ENCODE measurements around the gene GRP.

The GRP gene

DNA sequence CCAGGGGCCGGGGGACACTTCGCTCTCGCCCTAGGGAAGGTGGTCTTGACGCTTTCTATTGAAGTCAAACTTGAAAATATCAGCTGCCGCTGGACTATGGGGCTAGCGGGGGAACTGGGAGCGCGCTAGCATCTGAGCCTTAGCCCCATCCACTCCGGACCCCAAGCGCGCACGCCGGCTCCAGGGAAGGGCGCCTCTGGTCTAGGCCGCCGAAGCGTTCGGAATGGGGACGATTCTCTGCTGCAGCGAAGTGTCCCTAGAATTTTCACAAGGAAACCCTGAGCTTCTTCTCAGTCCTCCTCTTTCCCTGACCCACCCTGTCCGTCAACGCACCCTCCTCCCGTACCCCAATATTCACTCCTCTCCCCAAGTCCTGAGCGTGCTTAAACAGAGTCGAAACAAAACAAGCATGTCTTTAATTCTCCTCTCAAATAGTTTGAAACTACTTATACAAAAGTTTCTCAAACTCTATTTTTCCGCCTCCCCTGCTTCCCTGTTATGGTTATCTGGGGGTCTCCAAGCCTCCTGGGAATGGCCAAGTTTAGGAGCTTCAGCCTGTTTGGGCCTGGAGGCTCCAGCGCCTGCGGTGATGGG is 48.3 kb downstream of the GRP start:
- DNase-seq = no peak

GRCh38 chr18:59268721-59269562 is 49.0 kb downstream of the GRP start:
- DNase-seq = no peak

GRCh38 chr18:59269563-59270119 is 49.7 kb downstream of the GRP start:
- no peak for DNase-seq

- DNase-seq = no peak
Observed at GRCh38 chr18:59270689-59271257, 50.8 kb downstream of the GRP start.

- no peak for DNase-seq
Observed at GRCh38 chr18:59271606-59272220, 51.8 kb downstream of the GRP start.

DNA sequence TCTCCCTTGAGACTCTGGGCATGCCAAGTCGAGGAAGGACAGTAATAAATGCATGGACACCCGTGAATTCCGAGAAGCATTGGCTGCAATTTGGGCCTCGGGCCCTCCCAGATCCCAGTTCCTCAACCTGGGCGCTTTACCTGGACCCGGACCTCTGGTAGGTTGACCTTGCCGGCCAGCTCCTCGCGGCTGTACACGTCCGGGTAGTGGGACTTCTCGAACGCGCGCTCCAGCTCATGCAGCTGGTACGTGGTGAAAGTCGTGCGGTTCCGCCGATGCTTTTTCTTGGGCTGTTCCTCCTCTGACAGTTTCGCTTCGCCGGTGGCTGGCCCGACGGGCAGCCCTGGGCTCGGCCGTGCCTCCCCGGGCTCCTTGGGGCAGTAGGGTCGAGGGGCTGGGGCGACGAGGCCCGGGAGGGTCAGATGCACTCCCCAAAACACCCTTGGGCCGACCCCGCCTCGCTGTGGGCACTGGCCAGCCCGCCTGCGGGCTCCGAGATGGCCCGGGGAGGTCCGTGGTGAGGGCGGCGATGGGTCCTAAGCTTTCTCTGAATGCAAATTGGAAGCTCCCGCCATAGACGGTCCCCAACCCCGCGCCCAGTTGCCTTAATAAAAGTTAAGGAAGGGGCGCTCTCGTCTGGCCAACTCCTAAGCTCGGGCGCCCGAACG is 52.4 kb downstream of the GRP start:
- peak in 1 of 2 donors; percentile 12 for DNase-seq

- DNase-seq = peak in 1 of 2 donors; percentile 35
Observed at GRCh38 chr18:59272891-59273758, 53.2 kb downstream of the GRP start, which contains the start of gene RAX. TSS of gene RAX (minus strand) at chr18:59273454. CDS start at chr18:59273206, 248 bp downstream.

GRCh38 chr18:59273759-59274532 is 54.0 kb downstream of the GRP start:
- no peak for DNase-seq

DNA sequence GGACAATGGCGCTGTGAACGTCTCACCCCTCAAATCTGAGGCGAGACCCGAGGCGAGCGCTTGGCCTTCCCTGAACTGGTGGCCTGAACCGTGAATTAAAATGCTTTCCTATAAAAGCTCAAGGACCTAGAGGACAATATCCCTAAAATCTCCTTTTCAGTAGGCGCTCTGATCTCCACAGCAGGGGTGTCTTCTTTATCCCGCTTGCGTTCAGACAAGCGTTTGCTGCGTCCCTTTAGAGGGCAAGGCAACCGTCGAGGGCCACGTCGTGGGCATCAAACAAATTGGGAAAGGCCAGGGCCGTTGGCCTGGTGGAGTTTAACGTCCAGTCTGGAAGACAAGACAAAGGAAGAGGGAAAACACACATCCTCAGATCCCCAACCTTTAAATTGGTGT is 54.6 kb downstream of the GRP start:
- no peak for DNase-seq

GRCh38 chr18:59275406-59275949 is 55.5 kb downstream of the GRP start:
- no peak for DNase-seq

DNA sequence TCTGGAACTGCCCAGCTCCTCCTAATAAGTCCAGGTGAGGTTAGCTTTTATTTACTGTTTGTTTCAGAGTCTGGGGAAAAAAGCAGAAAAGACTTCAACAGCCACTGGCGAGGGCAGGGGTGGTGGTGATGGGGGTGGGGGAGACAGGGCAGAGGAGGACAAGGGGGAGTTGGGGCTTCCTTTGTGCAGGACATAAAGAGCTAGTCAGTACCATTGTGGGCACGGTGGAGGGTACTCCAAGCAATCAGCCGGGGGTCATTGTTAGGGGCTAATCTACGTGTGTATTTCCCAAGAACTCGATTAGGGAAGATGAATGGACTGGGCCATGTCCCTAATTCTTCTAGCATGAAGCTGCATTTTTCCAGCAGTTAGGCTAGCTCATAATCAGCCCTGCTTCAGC is 56.1 kb downstream of the GRP start:
- no peak for DNase-seq

DNA sequence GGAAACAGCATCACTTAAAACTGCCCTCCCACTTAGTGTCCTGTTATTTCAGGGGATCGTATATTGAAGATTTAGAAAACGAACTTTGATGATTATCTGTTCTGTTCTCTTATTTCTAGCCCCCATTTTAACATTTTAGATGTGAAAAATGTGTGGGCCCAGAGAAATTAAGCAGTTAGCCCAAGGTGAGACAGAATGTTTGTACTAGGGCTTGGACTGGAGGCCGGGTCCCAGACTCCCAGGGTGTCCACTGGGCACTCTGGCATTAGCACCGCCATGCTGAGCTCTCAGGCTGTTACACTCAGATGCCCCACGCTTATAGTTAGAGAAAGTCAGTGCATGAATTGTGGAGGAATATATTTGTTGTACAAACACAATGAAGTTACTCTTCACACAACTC is 58.8 kb downstream of the GRP start:
- DNase-seq = no peak

DNA sequence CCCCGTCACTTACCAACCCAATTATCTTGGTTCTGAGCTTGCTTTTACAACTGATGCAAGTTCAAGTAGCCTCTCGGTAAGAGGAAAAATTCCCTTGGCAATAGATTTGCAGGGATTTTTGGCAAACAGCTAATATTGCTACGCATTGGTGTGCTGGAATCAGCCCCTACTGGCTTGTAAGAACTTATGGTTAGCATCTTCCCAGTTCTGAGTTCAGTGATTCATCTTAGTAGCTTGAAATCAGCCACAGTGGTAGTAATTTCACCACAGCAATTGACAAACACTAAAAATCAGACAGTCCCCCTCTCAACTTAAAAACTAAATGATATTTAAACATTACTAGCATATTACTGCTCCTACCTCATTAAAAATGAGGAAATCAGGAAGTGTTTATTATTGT is 59.2 kb downstream of the GRP start:
- no peak for DNase-seq

DNA sequence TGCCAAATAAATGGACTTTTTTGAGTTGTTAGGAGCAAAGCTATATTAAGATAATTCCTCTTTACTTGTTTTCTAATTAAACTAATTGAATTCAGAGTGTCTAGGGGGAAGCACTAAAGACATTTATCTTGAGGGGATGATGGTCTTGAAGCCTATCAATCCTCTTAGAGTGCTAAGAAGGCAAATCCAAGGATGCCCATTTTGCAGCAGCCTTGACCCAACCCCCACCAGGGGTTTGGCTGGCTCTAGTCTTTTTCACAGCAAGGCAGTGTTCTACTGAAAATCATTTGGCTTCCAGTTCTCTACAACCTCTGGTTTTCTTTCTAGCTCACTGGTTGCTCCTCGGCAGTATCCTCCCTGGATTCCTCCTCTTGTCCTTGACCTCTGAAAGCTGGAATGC is 59.8 kb downstream of the GRP start:
- no peak for DNase-seq
